ENCODE data around the gene SIGLEC5.

SIGLEC5 gene

GRCh38 chr19:51627491-51628138 is 2.6 kb downstream of the SIGLEC5 start:
- TF ChIP-seq, protein P1, sequence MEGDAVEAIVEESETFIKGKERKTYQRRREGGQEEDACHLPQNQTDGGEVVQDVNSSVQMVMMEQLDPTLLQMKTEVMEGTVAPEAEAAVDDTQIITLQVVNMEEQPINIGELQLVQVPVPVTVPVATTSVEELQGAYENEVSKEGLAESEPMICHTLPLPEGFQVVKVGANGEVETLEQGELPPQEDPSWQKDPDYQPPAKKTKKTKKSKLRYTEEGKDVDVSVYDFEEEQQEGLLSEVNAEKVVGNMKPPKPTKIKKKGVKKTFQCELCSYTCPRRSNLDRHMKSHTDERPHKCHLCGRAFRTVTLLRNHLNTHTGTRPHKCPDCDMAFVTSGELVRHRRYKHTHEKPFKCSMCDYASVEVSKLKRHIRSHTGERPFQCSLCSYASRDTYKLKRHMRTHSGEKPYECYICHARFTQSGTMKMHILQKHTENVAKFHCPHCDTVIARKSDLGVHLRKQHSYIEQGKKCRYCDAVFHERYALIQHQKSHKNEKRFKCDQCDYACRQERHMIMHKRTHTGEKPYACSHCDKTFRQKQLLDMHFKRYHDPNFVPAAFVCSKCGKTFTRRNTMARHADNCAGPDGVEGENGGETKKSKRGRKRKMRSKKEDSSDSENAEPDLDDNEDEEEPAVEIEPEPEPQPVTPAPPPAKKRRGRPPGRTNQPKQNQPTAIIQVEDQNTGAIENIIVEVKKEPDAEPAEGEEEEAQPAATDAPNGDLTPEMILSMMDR (IDR thresholded peaks at IDR 0.05): no peak

GRCh38 chr19:51626675-51627074 is 3.5 kb downstream of the SIGLEC5 start:
- TF ChIP-seq, protein P1 (IDR thresholded peaks at IDR 0.05): no peak

DNA sequence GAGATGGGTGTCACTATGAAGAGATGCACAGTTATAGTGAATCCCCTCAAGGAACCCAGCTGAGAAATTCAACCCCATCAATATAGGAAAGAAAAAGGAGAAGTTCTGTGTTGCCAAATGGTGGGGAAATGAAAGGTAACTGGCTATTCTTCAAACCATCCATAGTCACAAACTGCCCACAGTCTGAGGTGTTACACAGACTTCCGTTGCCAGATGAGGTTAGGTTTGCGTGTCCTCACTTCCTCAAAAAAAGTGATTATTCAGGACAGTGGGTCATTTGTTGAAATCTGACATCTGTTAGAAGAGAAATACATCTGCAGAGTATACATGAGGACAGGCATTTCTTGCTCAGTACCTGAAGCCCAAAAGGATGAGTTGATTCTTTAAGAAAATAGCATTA is 9.0 kb downstream of the SIGLEC5 start:
- TF ChIP-seq, protein P1 (IDR thresholded peaks at IDR 0.05): no peak

- TF ChIP-seq, protein P1 (IDR thresholded peaks at IDR 0.05): no peak
Observed at GRCh38 chr19:51615991-51616390, 14.2 kb downstream of the SIGLEC5 start.

DNA sequence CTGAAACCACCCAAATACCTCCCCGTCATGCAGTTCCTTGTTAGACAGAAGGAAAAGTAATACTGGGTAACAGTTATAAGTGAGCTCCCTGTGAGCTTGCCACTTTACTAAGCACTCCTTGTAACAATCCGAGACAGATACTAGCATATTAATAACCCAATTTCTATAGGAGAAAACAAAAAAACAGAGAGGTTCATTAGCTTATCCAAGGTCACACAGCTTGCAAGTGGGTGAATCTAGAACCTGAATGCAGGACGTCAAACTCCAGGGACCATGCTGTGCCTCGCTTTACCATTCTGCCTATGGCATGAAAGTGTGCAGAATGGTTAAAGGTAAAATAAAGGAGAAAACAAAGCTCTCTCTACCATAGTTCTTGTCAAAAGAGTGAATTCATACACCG is 15.4 kb downstream of the SIGLEC5 start:
- TF ChIP-seq, protein P1 (IDR thresholded peaks at IDR 0.05): no peak

- TF ChIP-seq, protein P1 (IDR thresholded peaks at IDR 0.05): no peak
Observed at GRCh38 chr19:51610576-51610975, 19.6 kb downstream of the SIGLEC5 start.

GRCh38 chr19:51607920-51608562 is 22.2 kb downstream of the SIGLEC5 start:
- TF ChIP-seq, protein P1 (IDR thresholded peaks at IDR 0.05): peak; percentile 85

Data from LNCAP (cell line).